RPMI7951 (cell line): ENCODE data around the gene CCR8. TPM values are rescaled to one million over a fixed set of nuclear protein-coding genes. Genes with fewer than 3 reads are reported as not detected.
"Not testable (repeated sequence)": the region's sequence is repeated elsewhere in the genome, so short reads cannot be mapped to it uniquely, and the experiment has no call there.

Source experiments
- DNase-seq: peaks from one replicate; pipeline ENCODE4 v3.0.0-alpha.2; 2012; ENCODE audit warnings: low read depth
- total RNA-seq: library from RNA; depleted of rRNA; stranded (reverse); fragments of >200 nt; shearing (Covaris generic); gene quantifications from 2 replicates; pipeline ENCODE4 v1.2.3, GENCODE V29; 2014

The CCR8 gene
- total RNA-seq, 1 experiment from 2014 or later = not detected

GRCh38 chr3:39315420-39315819, 14.1 kb upstream of the CCR8 start:
- DNase-seq = no peak

DNA sequence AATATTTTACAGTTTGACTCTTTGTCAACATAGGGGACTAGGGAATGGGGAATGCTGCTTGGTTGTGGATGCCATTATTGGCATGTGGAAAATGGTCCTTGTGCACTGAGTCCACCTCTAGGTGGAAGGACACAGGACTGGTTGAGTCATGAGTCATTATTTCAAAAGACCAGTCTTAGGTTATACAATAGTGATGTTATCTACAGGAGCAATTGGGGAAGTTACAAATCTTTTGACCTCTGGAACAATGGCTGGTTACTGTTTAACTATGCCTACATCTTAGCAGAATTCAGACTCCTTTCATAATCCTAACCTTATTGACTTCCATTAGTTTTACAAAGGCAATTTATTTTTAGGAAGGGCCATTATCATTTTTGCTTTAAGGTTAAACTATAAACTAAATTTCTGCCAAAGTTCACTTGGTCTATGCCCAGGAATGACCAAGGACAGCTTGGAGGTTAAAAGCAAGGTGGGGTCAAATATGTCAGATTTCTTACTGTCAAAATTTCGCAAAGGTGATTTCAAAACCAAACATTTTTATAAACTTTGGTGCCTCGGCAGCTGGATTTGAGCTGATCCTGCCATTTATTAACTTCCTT, 11.8 kb upstream of the CCR8 start:
- peak; percentile 10 for DNase-seq

DNA sequence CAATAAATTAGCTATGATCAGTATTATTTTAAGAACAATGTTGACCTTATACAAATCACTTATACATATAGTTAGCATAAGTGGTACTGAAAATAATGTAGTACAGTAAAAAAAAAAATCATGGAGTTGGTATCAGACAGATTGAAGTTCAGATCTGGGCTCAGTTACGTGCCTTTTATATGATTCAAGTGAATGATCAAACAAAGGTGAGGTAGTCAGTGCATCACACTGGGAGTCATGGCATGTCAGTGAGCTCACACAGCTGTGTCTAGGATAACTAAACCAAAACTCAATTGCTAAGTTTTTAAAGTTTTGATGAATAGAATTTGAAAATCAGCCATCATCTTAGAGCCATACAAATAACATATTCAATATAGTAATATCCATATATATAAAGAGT, 11.2 kb upstream of the CCR8 start:
- no peak for DNase-seq

- no peak for DNase-seq
Observed at GRCh38 chr3:39319249-39319648, 10.3 kb upstream of the CCR8 start.

- peak; percentile 42 for DNase-seq
Observed at GRCh38 chr3:39321574-39321983, 7.9 kb upstream of the CCR8 start.

DNA sequence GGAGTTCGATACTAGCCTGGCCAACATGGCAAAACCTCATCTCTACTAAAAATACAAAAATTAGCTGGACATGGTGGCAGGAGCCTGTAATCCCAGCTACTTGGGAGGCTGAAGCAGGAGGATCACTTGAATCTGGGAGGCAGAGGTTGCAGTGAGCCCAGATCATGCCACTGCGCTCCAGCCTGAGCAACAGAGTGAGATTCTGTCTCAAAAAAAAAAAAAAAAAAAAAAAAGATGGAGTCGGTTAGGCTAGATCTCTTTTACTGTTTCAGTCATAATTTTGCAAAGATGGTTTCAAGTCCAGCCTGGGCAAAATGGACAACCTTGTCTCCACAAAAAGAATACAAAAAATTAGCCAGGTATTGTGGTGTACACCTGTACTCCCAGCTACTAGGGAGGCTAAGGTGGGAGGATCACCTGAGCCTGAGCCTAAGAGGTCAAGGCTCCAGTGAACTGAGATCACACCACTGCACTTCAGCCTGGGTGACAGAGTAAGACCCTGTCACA, 7.2 kb upstream of the CCR8 start:
- not testable (repeated sequence) for DNase-seq

- no peak for DNase-seq
Observed at GRCh38 chr3:39322936-39323335, 6.6 kb upstream of the CCR8 start.

- DNase-seq = no peak
Observed at GRCh38 chr3:39323494-39323893, 6.0 kb upstream of the CCR8 start.

- DNase-seq = no peak
Observed at GRCh38 chr3:39325236-39325635, 4.3 kb upstream of the CCR8 start.

DNA sequence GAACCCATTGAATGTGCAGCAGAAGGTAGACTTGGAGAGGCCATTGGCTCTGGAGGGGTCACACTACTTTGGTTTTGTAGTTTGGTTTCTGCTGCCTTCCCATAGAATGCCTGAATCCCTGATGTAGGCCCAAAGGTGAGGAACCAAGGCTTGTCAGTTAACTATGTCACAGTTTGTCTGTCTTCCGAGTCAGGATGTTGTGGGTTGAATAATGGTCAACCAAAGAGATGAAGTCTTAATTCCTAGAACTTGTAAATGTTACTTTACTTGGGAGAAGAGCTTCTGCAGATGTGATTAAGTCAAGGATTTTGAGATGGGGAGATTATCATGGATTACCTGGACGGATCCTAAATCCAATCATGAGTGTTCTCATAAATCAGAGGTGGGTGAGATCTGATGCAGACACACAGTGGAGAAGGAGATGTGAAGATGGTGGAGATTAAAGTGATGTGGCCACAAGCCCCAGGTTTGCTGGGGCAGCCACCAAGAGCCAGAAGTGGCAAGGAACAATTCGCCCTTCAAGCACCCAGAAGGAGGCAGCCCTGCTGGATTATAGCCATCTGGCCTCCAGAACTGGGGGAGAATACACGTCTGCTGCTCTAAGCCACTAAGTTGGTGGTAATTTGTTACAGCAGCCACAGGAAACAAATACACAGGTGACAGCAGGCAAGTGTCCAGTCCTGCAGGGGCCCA, 2.3 kb upstream of the CCR8 start:
- no peak for DNase-seq

DNA sequence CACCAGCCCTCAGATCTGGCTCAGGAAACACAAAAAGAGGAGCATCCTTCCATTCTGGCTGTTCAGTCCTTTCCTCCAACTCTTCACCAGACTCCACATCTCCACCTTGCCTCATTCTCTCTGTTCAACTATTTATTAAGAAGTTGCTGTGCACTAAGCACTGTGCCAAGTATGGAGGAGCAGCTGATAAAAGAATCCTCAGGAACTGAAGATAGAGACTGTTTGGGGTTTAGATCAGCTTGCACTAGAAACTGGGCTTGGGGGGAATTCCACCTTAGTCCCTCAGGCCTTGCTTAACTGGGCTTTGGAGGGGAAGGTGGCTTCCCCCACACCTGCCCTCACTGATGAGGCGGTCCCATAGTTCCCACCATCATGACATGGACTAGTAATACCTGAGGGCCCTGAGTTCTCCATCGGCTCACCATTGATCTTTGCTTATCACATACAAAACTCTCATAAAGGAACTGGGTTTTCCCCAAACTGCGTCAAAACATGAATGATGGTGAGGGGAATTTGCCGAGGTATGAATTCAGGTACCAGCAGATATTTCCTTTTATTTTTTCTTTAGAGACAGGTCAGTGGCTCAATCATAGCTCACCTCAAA, 1.7 kb upstream of the CCR8 start:
- no peak for DNase-seq

DNA sequence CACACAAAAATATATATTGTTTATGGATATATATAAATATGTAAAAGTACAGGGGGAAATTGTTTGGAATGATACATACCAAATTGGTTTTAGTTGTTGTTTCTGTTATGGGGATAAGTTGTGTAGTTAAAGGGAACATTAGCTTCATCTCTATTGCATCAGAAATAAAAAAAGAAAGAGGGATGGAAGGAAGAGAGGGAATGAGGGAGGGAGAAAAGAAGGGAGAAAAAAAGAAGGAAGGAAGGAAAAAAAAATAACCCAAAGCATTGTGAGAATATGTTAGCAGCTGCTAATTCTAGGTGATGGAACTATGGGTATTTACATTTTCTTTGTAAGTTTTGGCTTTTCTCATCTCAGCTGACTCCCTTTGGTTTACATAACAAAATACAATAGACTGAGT, 1.3 kb downstream of the CCR8 start:
- DNase-seq = no peak

GRCh38 chr3:39332525-39332924, 3.0 kb downstream of the CCR8 start:
- no peak for DNase-seq

GRCh38 chr3:39333607-39334006, 4.1 kb downstream of the CCR8 start:
- DNase-seq = no peak

DNA sequence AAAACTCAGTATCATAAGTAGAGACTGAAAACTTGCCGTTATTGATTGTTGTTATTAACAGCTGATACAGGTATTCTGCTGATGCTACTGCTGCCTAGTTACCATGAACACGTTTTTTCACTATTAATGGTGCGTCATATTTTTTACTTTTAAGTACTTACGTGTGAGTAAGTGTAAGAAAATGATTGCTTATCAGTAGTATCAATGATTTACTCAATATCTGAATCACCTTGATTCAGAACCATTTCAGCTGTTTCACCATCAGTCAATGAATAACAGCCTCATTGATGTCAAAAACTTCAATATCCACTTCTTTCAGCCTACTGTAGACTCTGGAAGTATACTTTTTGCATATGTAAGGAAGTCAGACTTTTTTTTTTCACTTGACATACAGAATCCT, 4.7 kb downstream of the CCR8 start:
- no peak for DNase-seq

DNA sequence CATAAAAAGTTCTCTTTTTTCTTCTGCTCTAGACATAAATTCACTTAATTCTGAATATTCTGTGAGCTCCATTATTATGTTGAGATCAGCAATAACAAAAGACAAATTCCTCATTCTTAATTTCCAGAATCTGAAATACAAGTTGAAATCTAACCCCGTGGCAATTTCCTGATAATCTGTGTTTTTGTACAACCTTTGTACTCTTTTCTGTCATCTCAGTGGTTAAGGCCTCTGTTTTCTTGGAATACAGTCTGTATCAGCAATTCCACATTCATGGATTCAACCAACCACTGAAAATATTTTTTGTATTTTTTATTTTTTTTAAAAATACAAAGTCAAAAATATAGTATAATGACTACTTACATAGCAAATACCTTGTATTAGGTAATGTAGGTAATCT, 8.7 kb downstream of the CCR8 start:
- DNase-seq = no peak

- DNase-seq = no peak
Observed at GRCh38 chr3:39339086-39339485, 9.6 kb downstream of the CCR8 start.

DNA sequence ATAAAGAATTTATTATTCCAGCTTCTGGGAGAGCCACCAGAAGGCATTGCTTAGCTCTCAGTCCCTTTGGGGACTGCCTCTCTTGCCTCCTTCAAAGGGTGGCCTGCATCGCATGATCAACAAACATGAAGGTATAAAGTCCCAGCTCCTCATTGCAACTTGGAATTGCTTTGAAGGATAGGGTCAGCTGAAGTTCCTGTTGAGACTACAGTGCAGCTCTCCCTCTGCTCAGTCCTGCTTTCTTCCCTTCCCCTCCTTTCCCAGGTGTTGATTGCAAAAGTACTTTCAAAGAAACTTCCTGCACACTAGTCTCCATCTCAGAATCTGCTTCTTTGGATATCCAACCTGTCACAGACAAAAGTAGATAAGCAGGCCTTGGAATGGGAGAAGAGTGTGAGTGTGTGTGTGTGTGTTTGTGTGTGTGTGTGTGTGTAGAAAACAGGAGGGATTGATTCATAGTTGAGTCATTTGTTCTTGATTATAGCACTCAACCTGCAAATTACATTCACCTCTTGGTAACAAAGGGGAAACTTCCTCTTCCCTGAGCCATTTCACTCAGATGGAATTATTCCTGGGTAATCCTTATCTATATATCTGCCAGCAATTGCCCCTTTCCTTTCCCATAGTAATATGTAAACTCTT, 13.7 kb downstream of the CCR8 start:
- DNase-seq = peak; percentile 17

DNA sequence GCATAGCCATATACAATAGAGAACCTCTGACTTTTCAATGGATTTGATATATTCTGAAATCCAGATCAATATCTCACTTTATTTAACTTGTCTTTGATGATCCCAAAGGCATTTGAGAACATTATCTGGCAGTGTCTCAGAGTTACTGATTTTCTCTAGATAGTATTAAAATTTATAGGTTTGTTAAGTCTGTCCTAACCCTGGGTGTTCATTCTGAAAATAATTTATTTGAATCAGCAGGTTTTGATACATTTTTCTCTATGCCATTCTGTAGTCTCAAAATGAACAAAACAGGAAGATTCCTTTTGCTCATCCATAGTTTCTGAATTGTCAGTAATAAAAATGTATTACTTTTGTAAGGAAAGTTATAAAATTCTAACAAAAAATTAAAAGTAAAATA, 14.3 kb downstream of the CCR8 start:
- DNase-seq = no peak

GRCh38 chr3:39344746-39345344, 15.3 kb downstream of the CCR8 start:
- DNase-seq = no peak

DNA sequence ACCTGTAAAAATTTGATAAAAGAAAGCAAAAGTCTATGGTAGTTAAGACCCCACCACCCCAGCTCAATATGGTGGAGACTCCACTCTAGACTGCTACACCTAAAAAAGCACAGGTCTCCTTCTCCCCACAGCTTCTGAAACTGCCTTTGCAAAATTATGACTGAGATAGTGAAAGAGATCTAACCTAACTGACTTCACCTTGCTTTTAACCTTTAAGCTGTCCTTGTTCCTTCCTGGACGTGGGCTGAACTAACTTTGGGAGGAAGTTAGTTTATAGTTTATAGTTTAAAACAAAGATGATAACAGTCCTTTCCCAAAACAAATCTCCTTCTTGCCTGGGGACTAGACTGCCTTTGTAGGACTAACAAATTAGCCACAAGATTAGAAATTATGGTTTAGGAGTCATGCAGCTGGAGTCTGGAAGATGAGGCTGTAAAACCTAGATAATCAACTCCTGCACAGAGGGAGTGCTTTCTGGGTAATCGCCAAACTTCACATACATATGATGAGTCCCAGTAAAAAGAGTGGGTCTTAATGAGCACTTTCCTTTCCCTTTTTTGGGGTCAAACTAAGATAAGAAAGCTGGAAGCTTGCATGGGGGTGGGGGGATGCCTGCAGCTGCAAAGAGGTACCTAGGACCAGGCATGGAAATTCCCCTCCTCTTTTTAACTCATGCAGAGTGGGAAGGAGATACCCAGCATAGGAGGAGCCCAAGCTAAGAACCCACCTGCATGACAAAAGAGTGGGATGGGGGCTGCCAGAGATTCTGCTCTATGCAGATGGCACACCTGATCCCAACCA, 17.5 kb downstream of the CCR8 start:
- DNase-seq = no peak

GRCh38 chr3:39347586-39347876, 18.0 kb downstream of the CCR8 start:
- no peak for DNase-seq
